ENCODE data around the gene FBXW7.

GRCh38 chr4:152467101-152467500 is 68.8 kb downstream of the FBXW7 start:
- TF ChIP-seq POLR2A (IDR thresholded peaks at IDR 0.05) = no peak
- no peak for TF ChIP-seq CTCF (IDR thresholded peaks at IDR 0.05)
- TF ChIP-seq EP300 (IDR thresholded peaks at IDR 0.05; ENCODE audit: low read depth) = no peak

Measured in transverse colon (tissue), 3 donors.